Measurements from ENCODE around the gene LPP.

- no peak for TF ChIP-seq GATA2 (IDR thresholded peaks at IDR 0.05; ENCODE audit: low read depth, low read length)
- TF ChIP-seq GATA3 (IDR thresholded peaks at IDR 0.05; ENCODE audit: low read depth, low read length) = no peak
These were observed 211.2 kb downstream of the LPP start for GRCh38 chr3:188365184-188365583.

Measured in SH-SY5Y (cell line).